Measurements from ENCODE around the gene HRH4.

GRCh38 chr18:24428709-24429108 lies 31.7 kb upstream of the HRH4 start:
- TF ChIP-seq CTCF (IDR thresholded peaks at IDR 0.05; ENCODE audit: low read depth, low read length) (no peak), POLR2A (IDR thresholded peaks at IDR 0.05; ENCODE audit: extremely low read depth, insufficient read length) (no peak), MAX (IDR thresholded peaks at IDR 0.05; ENCODE audit: low read depth, low read length) (no peak), MYC (IDR thresholded peaks at IDR 0.05; ENCODE audit: low read depth, low read length) (no peak)
